Islet precursor cell (in vitro differentiated cells): ENCODE measurements around the gene AP4E1.
A peak's percentile ranks its signal among the peaks of the same experiment; 100 is the strongest.
"Not testable (repeated sequence)": the region's sequence is repeated elsewhere in the genome, so short reads cannot be mapped to it uniquely, and the experiment has no call there.

ENCODE experiments used
- DNase-seq: peaks from one replicate; pipeline ENCODE4 v3.0.0-alpha.2; 2018

AP4E1 gene

GRCh38 chr15:50908209-50909009 lies at the start of gene AP4E1:
AP4E1 (plus strand) TSS chr15:50908683; CDS start chr15:50908779, 96 bp downstream.
- peak; percentile 95 for DNase-seq

GRCh38 chr15:50860824-50861223 lies 47.7 kb upstream of the AP4E1 start:
- no peak for DNase-seq

GRCh38 chr15:50862553-50862952 lies 45.9 kb upstream of the AP4E1 start:
- no peak for DNase-seq

- no peak for DNase-seq
Measured at GRCh38 chr15:50864873-50865272, 43.6 kb upstream of the AP4E1 start.

- no peak for DNase-seq
Measured at GRCh38 chr15:50865515-50866353, 42.7 kb upstream of the AP4E1 start.

- no peak for DNase-seq
Measured at GRCh38 chr15:50871832-50872231, 36.7 kb upstream of the AP4E1 start.

- no peak for DNase-seq
Measured at GRCh38 chr15:50872832-50873426, 35.6 kb upstream of the AP4E1 start.

GRCh38 chr15:50873935-50874361 lies 34.5 kb upstream of the AP4E1 start:
- no peak for DNase-seq

GRCh38 chr15:50875238-50875637 lies 33.2 kb upstream of the AP4E1 start:
- not testable (repeated sequence) for DNase-seq

GRCh38 chr15:50876260-50876988 lies 32.1 kb upstream of the AP4E1 start:
- no peak for DNase-seq

- DNase-seq = peak; percentile 92
Measured at GRCh38 chr15:50876989-50877360, 31.5 kb upstream of the AP4E1 start.

- no peak for DNase-seq
Measured at GRCh38 chr15:50879016-50879617, 29.4 kb upstream of the AP4E1 start.

GRCh38 chr15:50880206-50880605 lies 28.3 kb upstream of the AP4E1 start:
- no peak for DNase-seq

- no peak for DNase-seq
Measured at GRCh38 chr15:50880651-50881114, 27.8 kb upstream of the AP4E1 start.

- DNase-seq = no peak
Measured at GRCh38 chr15:50881121-50882048, 27.1 kb upstream of the AP4E1 start.

GRCh38 chr15:50883903-50884302 lies 24.6 kb upstream of the AP4E1 start:
- no peak for DNase-seq

GRCh38 chr15:50884540-50884939 lies 23.9 kb upstream of the AP4E1 start:
- DNase-seq = no peak

GRCh38 chr15:50886139-50886467 lies 22.4 kb upstream of the AP4E1 start:
- no peak for DNase-seq

GRCh38 chr15:50886611-50887345 lies 21.7 kb upstream of the AP4E1 start:
- no peak for DNase-seq

- DNase-seq = no peak
Measured at GRCh38 chr15:50888054-50888453, 20.4 kb upstream of the AP4E1 start.

- DNase-seq = no peak
Measured at GRCh38 chr15:50889589-50889988, 18.9 kb upstream of the AP4E1 start.
